ES-I3 (cell line): ENCODE results near the gene KDM3B.
"Not testable (repeated sequence)": the region's sequence is repeated elsewhere in the genome, so short reads cannot be mapped to it uniquely, and the experiment has no call there.

Experiments
- H3K36me3 ChIP-seq: 2 replicates; pipeline ENCODE4 v1.6.1; 2013; ENCODE audit warnings: mild to moderate bottlenecking, low read length, control low read depth, moderate library complexity; ENCODE audit not compliant: insufficient read depth
- H3K4me1 ChIP-seq: 2 replicates; pipeline ENCODE4 v1.6.1; 2013; ENCODE audit warnings: mild to moderate bottlenecking, control low read depth, low read length; ENCODE audit not compliant: insufficient read depth
- H3K9ac ChIP-seq: 2 replicates; pipeline ENCODE4 v1.6.1; 2013; ENCODE audit warnings: low read depth, mild to moderate bottlenecking, low read length, moderate library complexity
- H3K9me3 ChIP-seq: 2 replicates; pipeline ENCODE4 v1.6.1; 2013; ENCODE audit warnings: mild to moderate bottlenecking, low read length, moderate library complexity; ENCODE audit not compliant: control insufficient read depth, insufficient read depth

The KDM3B gene

GRCh38 chr5:138468966-138469539, 116.6 kb downstream of the KDM3B start:
- Histone ChIP-seq H3K9ac (no peak overlapping the region), H3K4me1 (no peaks in the 10 kb centered on the region), H3K9me3 (no peaks in the 10 kb centered on the region), H3K36me3 (no peaks in the 10 kb centered on the region)

GRCh38 chr5:138469540-138470321, 117.2 kb downstream of the KDM3B start:
- Histone ChIP-seq H3K9me3 (no peaks in the 10 kb centered on the region), H3K36me3 (no peaks in the 10 kb centered on the region), H3K4me1 (no peaks in the 10 kb centered on the region)

GRCh38 chr5:138470322-138471051, 118.0 kb downstream of the KDM3B start:
- H3K9me3 ChIP-seq = no peaks in the 10 kb centered on the region
- H3K36me3 ChIP-seq = no peaks in the 10 kb centered on the region
- no peaks in the 10 kb centered on the region for H3K4me1 ChIP-seq
- H3K9ac ChIP-seq = no peak overlapping the region

More at GRCh38 chr5:138469540-138470321, 117.2 kb downstream of the KDM3B start:
- no peak overlapping the region for H3K9ac ChIP-seq

- Histone ChIP-seq H3K9me3 (no peaks in the 10 kb centered on the region), H3K4me1 (no peaks in the 10 kb centered on the region), H3K36me3 (no peaks in the 10 kb centered on the region), H3K9ac (no peak overlapping the region)
Measured at GRCh38 chr5:138471052-138471361, 118.5 kb downstream of the KDM3B start.

GRCh38 chr5:138472353-138472752, 119.9 kb downstream of the KDM3B start:
- no peaks in the 10 kb centered on the region for H3K9me3 ChIP-seq
- H3K36me3 ChIP-seq = no peaks in the 10 kb centered on the region
- no peak overlapping the region for H3K9ac ChIP-seq
- H3K4me1 ChIP-seq = no peaks in the 10 kb centered on the region

GRCh38 chr5:138473151-138473550, 120.7 kb downstream of the KDM3B start:
- H3K4me1 ChIP-seq, H3K9me3 ChIP-seq, H3K9ac ChIP-seq, H3K36me3 ChIP-seq: not testable (repeated sequence)

GRCh38 chr5:138476918-138477317, 124.4 kb downstream of the KDM3B start:
- no peaks in the 10 kb centered on the region for H3K4me1 ChIP-seq
- no peaks in the 10 kb centered on the region for H3K9me3 ChIP-seq
- H3K36me3 ChIP-seq = no peaks in the 10 kb centered on the region
- no peak overlapping the region for H3K9ac ChIP-seq

GRCh38 chr5:138482638-138483037, 130.2 kb downstream of the KDM3B start:
- H3K9me3 ChIP-seq = no peaks in the 10 kb centered on the region
- H3K9ac ChIP-seq = no peak overlapping the region
- peaks cover 7% of the 10 kb centered on the region for H3K4me1 ChIP-seq
- no peaks in the 10 kb centered on the region for H3K36me3 ChIP-seq
